Parathyroid adenoma (tissue), 2 donors: ENCODE results near the gene VARS1.

Experiments
- H2AFZ ChIP-seq: fragments of 300-600 bp; sonication (generic); one replicate; pipeline ENCODE4 v1.7.0; 2017; ENCODE audit warnings: antibody characterized with exemption, mild to moderate bottlenecking
- H3K27ac ChIP-seq: fragments of 300-600 bp; sonication (generic); one replicate; pipeline ENCODE4 v1.7.0; 2017
- H3K27me3 ChIP-seq: fragments of 300-600 bp; sonication (generic); one replicate; pipeline ENCODE4 v1.7.0; 2017; ENCODE audit warnings: low read length; ENCODE audit not compliant: control insufficient read depth, insufficient read depth
- H3K36me3 ChIP-seq: fragments of 300-600 bp; sonication (generic); one replicate; pipeline ENCODE4 v1.7.0; 2017; ENCODE audit warnings: low read length; ENCODE audit not compliant: control insufficient read depth, insufficient read depth
- H3K4me1 ChIP-seq: fragments of 300-600 bp; sonication (generic); one replicate; pipeline ENCODE4 v1.7.0; 2017; ENCODE audit warnings: control low read depth
- H3K4me2 ChIP-seq: fragments of 300-600 bp; sonication (generic); one replicate; pipeline ENCODE4 v1.7.0; 2017; ENCODE audit warnings: low read length
- H3K4me3 ChIP-seq: fragments of 300-600 bp; sonication (generic); one replicate; pipeline ENCODE4 v1.7.0; 2017; ENCODE audit warnings: low read depth, low read length
- H3K79me2 ChIP-seq: fragments of 300-600 bp; sonication (generic); one replicate; pipeline ENCODE4 v1.7.0; 2017; ENCODE audit warnings: control low read depth
- H3K9ac ChIP-seq: fragments of 300-600 bp; sonication (generic); one replicate; pipeline ENCODE4 v1.7.0; 2017; ENCODE audit warnings: mild to moderate bottlenecking
- H3K9me3 ChIP-seq: fragments of 300-600 bp; sonication (generic); one replicate; pipeline ENCODE4 v1.7.0; 2017; ENCODE audit warnings: low read length; ENCODE audit not compliant: control insufficient read depth
- TF ChIP-seq, protein P1 (sequence below): fragments of 300-600 bp; sonication (generic); IDR thresholded peaks from one replicate; pipeline ENCODE4 v1.7.0; 2017; ENCODE audit warnings: antibody characterized with exemption, mild to moderate bottlenecking
- donor health status: primary hyperparathyroidism.

Gene VARS1

DNA sequence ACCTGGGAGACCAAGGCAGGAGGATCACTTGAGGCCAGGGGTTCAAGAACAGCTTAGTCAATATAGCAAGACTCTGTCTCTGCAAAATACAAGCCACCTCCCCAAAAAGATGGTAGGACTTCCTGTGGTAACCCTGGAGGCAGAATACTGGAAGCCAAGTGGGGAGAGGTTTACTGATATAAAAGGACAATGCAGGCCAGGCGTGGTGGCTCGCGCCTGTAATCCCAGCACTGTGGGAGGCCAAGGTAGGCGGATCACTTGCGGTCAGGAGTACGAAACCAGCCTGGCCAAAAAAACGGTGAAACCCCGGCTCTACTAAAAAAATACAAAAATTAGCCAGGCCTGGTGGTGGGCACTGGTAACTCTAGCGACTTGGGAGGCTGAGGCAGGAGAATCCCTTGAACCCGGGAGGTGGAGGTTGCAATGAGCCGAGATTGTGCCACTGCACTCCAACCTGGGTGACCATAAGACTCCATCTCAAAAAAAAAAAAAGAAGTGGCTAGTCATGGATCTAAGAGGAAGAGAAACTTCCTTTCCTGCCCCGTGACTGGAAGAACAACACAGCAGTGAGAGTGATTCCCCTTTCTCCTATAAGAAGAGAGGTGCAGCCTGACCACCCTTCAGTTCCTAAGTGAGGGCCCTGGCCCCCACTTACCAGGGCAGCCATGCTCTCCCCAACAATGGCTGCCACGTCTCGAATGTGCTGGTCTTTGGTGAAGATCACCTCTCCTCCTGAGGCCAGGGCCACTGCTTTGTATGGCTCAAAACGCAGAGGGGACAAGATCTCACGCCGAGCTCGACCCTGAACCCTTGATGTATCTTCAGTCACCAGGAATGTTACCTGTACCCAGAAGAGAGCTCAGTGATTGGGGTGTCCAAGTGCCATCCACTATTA, 26.9 kb downstream of the VARS1 start:
- Histone ChIP-seq H3K4me1 (no peaks in the 10 kb centered on the region), H3K36me3 (no peaks in the 10 kb centered on the region), H2AFZ (no peak overlapping the region), H3K9ac (no peak overlapping the region), H3K27me3 (no peaks in the 10 kb centered on the region), H3K4me2 (no peak overlapping the region), H3K9me3 (no peaks in the 10 kb centered on the region), H3K4me3 (no peak overlapping the region), H3K27ac (no peak overlapping the region), H3K79me2 (peaks cover 2% of the 10 kb centered on the region)
- TF ChIP-seq, protein P1, sequence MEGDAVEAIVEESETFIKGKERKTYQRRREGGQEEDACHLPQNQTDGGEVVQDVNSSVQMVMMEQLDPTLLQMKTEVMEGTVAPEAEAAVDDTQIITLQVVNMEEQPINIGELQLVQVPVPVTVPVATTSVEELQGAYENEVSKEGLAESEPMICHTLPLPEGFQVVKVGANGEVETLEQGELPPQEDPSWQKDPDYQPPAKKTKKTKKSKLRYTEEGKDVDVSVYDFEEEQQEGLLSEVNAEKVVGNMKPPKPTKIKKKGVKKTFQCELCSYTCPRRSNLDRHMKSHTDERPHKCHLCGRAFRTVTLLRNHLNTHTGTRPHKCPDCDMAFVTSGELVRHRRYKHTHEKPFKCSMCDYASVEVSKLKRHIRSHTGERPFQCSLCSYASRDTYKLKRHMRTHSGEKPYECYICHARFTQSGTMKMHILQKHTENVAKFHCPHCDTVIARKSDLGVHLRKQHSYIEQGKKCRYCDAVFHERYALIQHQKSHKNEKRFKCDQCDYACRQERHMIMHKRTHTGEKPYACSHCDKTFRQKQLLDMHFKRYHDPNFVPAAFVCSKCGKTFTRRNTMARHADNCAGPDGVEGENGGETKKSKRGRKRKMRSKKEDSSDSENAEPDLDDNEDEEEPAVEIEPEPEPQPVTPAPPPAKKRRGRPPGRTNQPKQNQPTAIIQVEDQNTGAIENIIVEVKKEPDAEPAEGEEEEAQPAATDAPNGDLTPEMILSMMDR: no peak

- H3K27ac ChIP-seq: no peak overlapping the region
- no peaks in the 10 kb centered on the region for H3K79me2 ChIP-seq
- no peak overlapping the region for H3K9ac ChIP-seq
- TF ChIP-seq, protein P1: no peak
- H3K27me3 ChIP-seq: no peaks in the 10 kb centered on the region
- no peaks in the 10 kb centered on the region for H3K4me1 ChIP-seq
- H3K36me3 ChIP-seq: no peaks in the 10 kb centered on the region
- H3K9me3 ChIP-seq: no peaks in the 10 kb centered on the region
- no peak overlapping the region for H3K4me3 ChIP-seq
- no peak overlapping the region for H3K4me2 ChIP-seq
- H2AFZ ChIP-seq: no peak overlapping the region
Measured at GRCh38 chr6:31767096-31767645, 28.4 kb downstream of the VARS1 start.

GRCh38 chr6:31765910-31766794, 29.4 kb downstream of the VARS1 start:
- Histone ChIP-seq H3K27ac (no peak overlapping the region), H3K4me3 (no peak overlapping the region), H3K9ac (no peak overlapping the region), H2AFZ (no peak overlapping the region), H3K27me3 (no peaks in the 10 kb centered on the region), H3K4me2 (no peak overlapping the region), H3K4me1 (no peaks in the 10 kb centered on the region), H3K9me3 (no peaks in the 10 kb centered on the region), H3K36me3 (no peaks in the 10 kb centered on the region), H3K79me2 (no peaks in the 10 kb centered on the region)
- TF ChIP-seq, protein P1: no peak

- no peaks in the 10 kb centered on the region for H3K9me3 ChIP-seq
- TF ChIP-seq, protein P1: no peak
- no peak overlapping the region for H3K9ac ChIP-seq
- no peaks in the 10 kb centered on the region for H3K27me3 ChIP-seq
- H3K4me1 ChIP-seq: no peaks in the 10 kb centered on the region
- H3K4me3 ChIP-seq: no peak overlapping the region
- no peaks in the 10 kb centered on the region for H3K79me2 ChIP-seq
- no peak overlapping the region for H3K4me2 ChIP-seq
- H2AFZ ChIP-seq: no peak overlapping the region
- H3K27ac ChIP-seq: no peak overlapping the region
- no peaks in the 10 kb centered on the region for H3K36me3 ChIP-seq
Measured at GRCh38 chr6:31765559-31765909, 30.0 kb downstream of the VARS1 start.
